COLO668 (cell line): ENCODE measurements around the gene KIAA1210.

ENCODE experiments used
- DNase-seq: peaks from one replicate; lab custom pipeline; 2025; ENCODE audit not compliant: unreplicated experiment; lab: John Stamatoyannopoulos, UW

Gene KIAA1210

DNA sequence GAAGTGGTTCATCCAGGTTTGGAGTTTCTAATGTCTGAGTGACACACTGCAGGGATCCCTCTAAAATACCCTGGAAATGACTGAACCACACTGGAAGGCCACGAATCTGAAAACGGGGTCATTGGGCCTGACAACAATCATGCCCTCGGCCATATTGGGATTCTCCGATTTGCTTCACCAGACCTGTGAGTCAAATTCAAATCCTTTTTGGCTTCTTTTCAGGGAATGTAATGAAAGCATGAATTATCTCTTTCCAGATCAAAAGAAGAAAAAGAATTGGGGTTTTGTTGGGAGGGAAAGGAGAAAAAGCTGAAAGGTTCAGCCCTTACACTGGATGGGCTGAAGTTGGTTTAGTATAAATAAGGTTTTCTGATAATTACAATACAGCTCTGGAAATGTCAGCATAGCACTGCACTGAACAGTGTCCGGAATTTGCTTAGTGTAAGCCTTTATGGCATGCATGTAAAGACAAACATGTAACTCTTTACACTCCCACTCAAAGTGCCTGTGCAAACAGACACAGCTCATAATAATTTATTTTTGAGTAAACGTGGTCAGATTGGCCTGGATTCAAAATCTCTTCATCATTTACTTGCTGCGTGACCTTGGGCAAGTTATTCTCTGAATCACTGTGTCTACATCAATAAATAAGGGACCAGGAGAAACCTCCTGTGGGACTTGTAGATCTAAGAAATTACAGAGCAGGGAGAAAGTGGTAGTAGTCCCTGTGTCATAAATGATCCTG, 33.4 kb downstream of the KIAA1210 start:
- DNase-seq, result peak; percentile 2

DNA sequence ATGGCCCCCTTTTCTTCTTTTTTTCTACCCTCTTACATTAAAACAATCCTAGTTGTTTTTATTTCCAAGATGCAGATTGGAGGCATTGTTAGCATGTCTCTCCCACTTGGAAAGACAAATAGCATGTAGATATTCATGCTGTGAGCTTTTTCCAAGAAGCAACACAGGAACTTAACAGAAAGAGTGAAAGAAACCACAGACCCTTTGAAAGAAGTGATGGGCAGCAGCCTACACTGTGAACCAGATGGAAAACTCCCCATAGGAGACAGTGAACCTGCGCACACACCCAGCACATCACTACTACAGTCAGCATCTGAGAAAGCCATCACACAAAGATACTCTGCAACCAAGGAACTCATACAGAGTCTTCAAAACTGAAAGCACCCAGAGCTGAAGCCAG, 37.0 kb downstream of the KIAA1210 start:
- no peak for DNase-seq

- DNase-seq, result no peak
These were observed 38.0 kb downstream of the KIAA1210 start for GRCh38 chrX:119089619-119090018.

GRCh38 chrX:119087121-119087520, 40.5 kb downstream of the KIAA1210 start:
- DNase-seq, result no peak

DNA sequence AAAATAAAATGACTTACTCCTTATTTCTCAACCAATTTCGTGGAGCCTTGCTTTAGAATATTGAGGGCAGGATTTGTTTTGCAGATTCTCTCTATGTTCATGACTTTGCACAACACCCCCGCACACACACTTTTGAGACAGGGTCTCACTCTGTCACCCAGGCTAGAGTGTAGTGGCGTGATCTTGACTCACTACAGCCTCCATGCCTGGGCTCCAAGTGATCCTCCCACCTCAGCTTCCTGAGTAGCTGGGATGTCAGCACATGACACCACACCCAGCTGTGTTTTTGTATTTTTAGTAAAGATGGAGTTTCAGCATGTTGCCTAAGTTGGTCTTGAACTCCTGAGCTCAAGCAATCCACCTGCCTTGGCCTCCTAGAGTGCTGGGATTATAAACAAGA, 42.8 kb downstream of the KIAA1210 start:
- no peak for DNase-seq

DNA sequence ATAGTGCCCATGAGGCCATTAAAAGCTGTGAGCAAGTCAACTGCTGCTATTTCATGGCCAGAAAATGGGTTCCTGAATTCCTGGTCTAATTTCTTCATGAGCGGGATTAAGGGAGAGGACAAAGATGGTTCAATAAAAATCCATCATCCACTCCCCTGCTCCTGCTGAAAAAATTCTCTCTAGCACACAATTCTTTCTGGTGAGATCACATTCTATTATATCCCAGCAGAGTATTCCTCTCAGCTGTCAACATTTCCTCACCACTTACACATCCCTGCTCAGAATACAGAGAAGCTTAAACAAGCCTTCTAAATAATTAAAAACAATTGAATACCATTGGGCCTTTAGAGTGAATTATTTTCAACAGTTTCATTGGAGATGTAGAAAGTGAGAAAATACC, 45.3 kb downstream of the KIAA1210 start:
- DNase-seq, result no peak

GRCh38 chrX:119075270-119076025, 52.2 kb downstream of the KIAA1210 start:
- DNase-seq, result no peak

- no peak for DNase-seq
These were observed 53.7 kb downstream of the KIAA1210 start for GRCh38 chrX:119073911-119074310.

- DNase-seq, result no peak
These were observed 54.3 kb downstream of the KIAA1210 start for GRCh38 chrX:119073200-119073905.

DNA sequence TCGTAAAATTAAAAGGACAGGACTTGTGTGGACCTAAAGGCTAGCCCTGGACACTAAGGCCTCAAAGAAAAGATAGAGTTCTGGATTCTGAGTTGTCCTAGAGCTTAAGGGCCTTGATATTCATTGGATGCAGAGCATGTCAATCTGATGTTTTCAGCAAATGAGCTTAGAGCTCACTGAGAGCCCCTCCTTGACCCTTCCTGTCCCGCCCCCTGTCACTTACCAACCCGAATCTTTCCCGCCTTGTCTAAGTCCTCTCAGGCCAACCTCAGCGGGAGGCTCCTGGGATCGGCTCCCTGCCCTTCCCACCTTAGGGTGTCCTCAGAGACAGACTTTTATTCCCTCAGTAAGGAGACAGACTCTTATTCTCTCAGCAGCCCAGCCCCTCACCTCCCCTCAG, 54.9 kb downstream of the KIAA1210 start, which contains the start of gene CT47C1:
CT47C1 (plus strand) TSS at position 250 of the 400 bp plus-strand sequence. CDS start 233 bp downstream, outside the sequence.
- no peak for DNase-seq

GRCh38 chrX:119071381-119071780, 56.2 kb downstream of the KIAA1210 start:
- no peak for DNase-seq

DNA sequence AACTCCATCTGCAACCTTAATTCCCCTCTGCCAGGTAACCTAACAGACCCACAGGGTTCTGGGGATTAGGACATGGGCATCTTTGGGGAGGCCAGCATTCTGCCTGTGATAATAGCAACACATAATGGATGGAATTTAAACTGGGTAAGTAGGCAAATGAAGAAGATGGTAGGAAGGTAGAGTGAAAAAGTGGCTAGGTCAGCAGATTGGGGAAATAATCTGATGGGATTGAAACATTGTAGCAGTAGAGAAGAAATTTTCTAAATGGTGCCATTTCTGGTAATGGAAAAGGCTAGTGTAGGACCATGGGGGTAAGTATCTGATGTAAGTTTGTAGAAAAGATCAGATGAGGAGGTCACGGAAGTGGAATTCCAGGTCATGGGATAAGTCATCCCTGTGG, 57.9 kb downstream of the KIAA1210 start:
- DNase-seq, result no peak

DNA sequence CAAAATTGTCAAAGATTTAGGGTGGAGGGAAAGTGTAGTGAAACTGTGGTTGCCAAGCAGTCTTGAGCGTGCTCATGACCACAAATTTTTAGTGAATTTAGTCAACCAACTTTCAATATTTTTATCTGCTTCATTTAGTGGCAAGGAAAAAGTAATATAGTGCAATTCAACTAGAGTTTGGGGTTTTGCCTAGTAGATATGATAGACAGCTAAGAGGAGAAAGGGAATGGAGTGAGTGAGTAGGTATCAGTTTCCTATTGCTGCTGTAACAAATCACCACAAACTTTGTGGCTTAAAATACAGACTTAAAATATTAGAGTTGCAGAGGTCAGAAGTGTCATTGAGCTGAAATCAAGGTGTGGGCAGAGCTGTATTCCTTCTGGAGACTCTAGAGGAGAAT, 58.5 kb downstream of the KIAA1210 start:
- no peak for DNase-seq

- DNase-seq, result peak; percentile 20
These were observed 60.4 kb downstream of the KIAA1210 start for GRCh38 chrX:119067023-119067739.

DNA sequence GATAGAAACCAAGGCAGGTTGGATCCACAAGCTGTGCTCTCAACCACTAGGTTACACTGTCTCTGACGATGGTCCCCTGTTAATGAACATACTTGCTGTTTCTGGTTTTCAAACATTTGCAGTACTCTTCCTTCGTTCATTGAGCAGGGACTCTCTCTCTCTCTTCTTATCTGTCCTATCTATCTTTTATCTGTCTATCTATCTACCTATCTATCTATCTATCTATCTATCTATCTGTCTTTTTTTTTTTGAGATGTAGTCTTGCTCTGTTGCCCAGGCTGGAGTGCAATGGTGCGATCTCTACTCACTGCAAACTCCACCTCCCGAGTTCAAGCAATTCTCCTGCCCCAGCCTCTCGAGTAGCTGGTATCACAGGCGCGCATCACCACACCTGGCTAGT, 64.2 kb downstream of the KIAA1210 start:
- DNase-seq, result no peak

DNA sequence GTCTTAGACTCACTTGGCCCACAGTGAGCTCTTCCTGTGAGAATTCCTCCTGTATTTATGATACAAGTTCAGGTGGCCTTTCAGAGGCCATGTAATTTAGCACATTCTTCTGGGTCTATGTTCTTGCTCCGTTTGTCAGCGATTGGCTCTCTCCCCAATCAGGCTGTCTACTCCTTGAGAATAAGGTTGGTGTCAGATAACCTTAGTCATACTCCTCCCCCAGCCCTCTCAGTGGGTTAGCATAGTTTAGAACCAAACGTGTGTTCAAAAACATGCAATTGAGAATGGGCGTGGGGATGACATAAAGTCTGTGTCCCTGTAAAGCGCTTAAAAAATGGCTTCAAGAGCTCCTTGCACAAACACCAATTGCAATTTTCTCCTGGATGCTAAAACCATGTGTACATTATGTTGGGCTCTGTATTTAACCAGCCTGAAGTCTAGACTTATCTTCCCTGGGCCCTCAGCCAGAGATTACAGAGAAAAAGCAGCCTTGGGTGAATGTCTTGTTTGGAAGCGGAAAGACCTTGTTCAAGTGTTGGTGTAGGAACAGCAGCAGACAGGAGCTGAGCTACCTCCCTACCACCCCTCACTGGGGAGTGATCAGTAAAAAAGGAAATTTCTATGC, 64.8 kb downstream of the KIAA1210 start:
- DNase-seq, result no peak

DNA sequence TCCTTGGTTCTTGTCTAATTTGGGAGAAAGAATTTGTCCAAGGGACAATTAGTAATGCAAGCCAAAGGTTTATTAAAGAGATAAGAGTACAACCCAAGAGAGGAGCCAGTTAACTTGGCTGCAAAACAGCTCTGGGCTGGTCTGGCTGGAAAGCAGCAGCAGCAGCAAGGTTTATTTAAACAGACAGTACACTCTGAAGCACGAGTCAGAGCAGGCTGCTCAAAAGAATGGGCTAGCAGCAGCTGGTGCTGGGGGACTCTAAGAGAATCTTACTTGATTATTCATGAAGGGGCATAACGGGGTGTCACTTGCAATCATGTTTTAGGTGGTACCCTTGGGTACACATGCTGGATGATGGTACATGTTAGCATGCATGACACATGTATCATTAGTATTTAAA, 71.9 kb downstream of the KIAA1210 start:
- DNase-seq, result no peak

DNA sequence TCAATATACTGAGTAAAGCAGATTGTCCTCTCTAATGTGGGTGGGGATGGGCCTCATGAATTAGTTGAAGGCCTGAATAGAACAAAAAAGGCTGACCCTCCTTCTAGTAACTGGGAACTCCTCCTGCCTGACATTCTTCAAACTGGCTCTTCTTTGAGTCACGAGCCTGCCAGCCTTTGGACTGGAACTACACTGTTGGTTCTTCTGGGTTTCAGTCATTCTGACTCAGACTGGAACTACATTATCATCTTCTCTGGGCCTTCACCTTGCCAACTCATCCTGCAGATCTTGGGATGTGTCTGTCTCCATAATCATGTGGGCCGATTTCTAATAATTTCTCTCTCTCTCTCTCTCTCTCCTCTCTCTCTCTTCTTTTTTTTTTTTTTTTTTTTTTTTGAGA, 81.7 kb downstream of the KIAA1210 start:
- no peak for DNase-seq

GRCh38 chrX:119042996-119043395, 84.6 kb downstream of the KIAA1210 start:
- no peak for DNase-seq

DNA sequence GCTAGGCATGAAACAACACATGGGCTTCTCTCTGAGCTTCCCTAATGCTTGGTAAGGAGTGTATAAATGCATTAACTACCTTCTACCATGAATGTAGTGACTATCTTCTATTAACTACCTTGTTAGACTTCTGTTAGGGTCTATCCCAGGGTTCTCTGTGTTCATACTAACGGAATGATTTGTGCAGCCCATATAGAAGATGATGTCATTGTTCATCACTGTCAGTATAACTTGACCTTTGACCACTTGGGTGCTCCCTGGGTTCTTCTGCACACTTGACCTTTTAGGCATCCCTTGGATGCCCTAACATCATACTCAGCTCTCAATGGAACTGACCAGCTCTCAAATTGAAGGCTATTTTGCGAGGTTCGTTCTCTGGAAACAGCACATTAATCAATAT, 85.6 kb downstream of the KIAA1210 start:
- no peak for DNase-seq

GRCh38 chrX:119041175-119041574, 86.4 kb downstream of the KIAA1210 start:
- DNase-seq, result no peak
